Activated naive CD8-positive, alpha-beta T cell treated with anti-CD3 and anti-CD28 coated beads, Interleukin-2, amount 50 U/mL, for 16 hours (primary cell): ENCODE results near the gene DOCK3.
"Not testable (repeated sequence)": the region's sequence is repeated elsewhere in the genome, so short reads cannot be mapped to it uniquely, and the experiment has no call there.

ENCODE experiments used
- DNase-seq: peaks from one replicate; pipeline ENCODE4 v3.0.0-alpha.2; 2020; ENCODE audit warnings: low read depth, low spot score

Gene DOCK3

GRCh38 chr3:51102396-51102795 is 427.7 kb downstream of the DOCK3 start:
- DNase-seq: no peak

GRCh38 chr3:51106242-51106876 is 431.6 kb downstream of the DOCK3 start:
- DNase-seq: no peak

DNA sequence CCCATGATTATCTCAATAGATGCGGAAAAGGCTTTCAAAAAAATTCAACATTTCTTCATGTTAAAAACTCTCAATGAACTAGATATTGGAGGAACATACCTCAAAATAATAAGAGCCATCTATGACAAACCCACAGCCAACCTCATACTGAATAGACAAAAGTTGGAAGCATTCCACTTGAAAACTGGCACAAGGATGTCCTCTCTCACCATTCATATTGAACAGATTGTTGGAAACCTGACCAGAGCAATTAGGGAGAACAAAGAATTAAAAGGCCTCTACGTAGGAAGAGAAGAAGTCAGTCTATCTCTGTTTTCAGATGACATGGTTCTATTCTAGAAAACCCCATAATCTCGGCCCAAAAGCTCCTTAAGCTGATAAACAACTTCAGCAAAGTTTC is 435.9 kb downstream of the DOCK3 start:
- DNase-seq: no peak

- no peak for DNase-seq
Measured at GRCh38 chr3:51122944-51123343, 448.2 kb downstream of the DOCK3 start.

DNA sequence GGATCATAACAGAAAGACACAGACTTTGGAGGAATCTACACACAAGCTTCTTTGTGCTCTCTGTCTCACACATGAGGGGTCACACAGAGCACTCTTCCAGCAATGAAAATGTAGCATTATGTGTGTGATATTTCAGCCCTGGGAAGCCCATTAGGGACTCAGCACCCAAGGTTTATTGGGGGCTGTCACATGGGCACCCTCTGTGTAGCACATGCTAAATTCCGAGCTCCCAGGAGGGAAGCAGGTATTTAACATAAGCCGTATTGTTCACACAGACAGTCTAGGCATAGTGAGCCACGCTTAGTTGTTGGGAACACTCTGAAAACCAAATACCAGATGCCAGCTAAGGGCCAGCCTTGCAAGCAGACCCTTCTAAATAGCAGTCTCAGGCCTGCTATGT is 448.8 kb downstream of the DOCK3 start:
- DNase-seq: no peak

- not testable (repeated sequence) for DNase-seq
Measured at GRCh38 chr3:51131607-51132006, 456.9 kb downstream of the DOCK3 start.

- no peak for DNase-seq
Measured at GRCh38 chr3:51137715-51138114, 463.0 kb downstream of the DOCK3 start.

DNA sequence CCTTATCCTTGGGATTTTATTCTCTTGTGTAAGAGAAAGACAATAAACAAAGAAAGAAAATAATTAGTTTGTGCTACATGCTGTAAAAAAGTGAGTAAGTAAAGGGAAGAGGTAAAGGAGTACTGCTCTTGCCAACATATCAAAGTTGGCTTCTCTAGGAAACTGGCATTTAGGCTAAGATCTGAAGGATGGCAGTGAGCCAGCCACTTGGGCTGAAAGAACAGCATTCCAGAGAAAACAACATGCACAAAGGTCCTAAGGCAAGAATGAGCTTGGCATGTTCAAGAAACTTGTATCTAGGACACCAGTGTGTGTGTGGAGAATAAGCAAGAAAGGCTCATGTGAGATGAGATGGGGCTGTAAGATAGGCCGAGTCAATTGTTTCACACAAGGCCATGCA is 464.9 kb downstream of the DOCK3 start:
- DNase-seq: no peak

DNA sequence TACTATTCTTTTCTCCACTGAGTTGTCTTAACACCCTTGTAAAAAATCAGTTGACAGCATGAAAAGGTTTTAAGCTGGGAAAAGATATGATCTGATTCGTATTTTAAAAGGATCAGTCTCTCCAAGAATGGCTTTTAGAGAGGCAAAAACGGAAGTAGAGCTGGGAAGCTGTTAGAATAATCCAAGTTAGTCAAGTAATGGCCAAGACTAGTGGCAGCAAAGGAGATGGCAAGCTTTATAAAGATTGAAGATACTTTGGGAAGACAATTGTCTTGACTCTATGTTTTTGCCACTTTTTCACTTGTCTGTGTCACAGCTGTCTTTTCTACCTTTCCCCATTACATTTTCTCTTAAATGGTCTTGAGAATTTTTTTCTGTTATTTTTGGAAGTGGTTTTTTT is 466.8 kb downstream of the DOCK3 start:
- DNase-seq: no peak

- DNase-seq: no peak
Measured at GRCh38 chr3:51145811-51146585, 471.3 kb downstream of the DOCK3 start.

GRCh38 chr3:51146781-51147180 is 472.1 kb downstream of the DOCK3 start:
- no peak for DNase-seq

- no peak for DNase-seq
Measured at GRCh38 chr3:51156147-51156546, 481.4 kb downstream of the DOCK3 start.

- DNase-seq: no peak
Measured at GRCh38 chr3:51163051-51163450, 488.3 kb downstream of the DOCK3 start.

DNA sequence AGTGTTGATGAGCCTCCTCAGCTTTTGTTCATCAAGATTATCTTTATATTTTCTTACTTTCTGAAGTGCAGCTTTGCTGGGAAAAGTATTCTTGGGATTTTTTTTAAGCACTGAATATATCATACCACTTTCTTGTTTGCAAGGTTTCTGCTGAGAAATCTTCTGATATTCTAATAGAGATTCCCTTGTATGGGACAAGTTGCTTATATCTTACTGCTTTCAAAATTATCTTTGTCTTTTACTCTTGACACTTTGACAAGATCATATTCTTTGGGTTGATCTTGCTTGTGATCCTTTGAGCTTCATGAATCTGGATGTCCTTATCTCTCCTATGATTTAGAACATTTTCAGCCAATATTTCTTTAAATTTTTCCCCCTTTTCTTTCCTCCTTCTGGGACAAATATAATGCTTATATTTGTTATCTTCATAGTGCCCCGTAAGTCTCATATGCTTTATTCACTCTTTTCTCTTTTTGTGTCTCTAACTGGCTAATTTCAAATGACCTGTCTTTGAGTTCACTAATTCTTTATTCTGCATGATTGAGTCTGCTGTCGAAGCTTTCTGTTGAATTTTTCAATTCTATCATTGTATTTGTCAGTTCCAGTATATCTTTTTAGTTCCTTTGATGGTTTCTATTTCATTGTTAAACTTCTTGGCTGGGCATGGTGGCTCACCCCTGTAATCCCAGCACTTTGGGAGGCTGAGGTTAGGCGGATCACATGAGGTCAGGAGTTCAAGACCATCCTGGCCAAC is 499.0 kb downstream of the DOCK3 start:
- no peak for DNase-seq

GRCh38 chr3:51176923-51177322 is 502.2 kb downstream of the DOCK3 start:
- no peak for DNase-seq

DNA sequence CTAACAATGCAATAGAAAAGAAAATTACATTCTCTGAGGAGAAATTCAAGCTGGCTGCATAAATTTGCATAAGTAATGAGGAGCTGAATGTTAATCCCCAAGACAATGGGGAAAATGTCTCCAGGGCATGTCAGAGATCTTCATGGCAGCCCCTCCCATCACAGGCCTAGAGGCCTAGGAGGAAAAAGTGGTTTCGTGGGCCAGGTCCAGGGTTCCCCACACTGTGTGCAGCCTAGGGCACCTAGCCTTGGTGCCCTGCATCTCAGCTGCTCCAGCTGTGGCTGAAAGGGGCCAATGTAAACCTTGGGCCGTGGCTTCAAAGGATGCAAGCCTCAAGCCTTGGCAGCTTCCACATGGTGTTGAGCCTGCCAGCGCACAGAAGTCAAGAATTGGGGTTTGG is 511.7 kb downstream of the DOCK3 start:
- DNase-seq: not testable (repeated sequence)

DNA sequence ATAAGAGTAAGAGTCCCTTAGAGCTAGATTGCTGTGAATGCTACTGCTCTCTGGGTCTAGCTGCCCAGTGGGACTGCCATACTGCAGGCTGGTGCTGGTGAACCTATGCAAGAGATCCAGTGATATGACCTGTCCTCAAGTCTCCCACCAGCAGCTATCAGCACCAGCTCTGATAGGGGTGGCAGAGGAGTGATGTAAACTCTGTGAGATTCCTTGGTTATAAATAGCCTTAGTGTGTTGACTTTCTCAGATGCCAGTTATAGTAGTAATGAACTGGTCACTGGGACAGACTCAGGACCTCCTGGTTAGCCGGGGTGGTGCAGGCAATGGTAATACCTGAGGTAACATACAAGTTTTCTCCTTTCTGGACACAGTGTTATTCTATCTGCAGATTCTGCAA is 515.5 kb downstream of the DOCK3 start:
- DNase-seq: no peak

DNA sequence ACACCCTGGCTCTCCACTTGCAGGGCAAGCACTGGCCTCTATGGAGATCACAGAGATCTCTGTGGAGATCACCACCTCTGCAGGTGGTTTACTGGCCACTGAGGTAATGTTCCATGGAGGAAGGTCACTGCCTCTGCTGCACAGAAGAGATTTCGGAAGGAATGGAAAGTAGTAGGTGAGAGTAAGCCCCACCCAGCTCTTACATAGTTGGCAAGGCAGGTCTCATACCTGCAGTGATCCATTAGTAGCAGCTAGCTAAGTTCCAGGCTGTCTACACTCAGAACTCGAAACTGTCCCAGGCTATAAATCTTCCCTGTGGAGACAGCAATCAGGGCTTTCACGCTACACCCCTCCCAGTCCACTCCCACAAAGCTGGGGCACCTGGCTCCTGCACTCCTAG is 516.1 kb downstream of the DOCK3 start:
- no peak for DNase-seq

DNA sequence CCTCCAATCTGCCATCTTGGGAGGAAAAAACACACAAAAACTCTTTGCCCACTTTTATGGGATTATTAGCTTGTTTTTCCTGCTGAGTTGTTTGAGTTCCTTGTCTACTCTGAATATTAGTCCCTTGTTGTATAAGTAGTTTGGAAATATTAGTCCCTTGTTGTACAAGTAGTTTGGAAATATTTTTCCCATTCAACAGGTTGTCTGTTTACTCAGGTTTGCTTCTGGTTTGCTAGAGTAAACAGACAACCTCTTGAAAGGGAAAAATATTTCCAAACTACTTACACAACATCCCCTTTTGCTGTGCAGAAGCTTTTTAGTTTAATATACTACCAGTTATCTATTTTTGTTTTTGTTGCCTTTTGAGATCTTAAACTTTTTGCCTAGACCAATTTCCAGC is 517.0 kb downstream of the DOCK3 start:
- DNase-seq: no peak

DNA sequence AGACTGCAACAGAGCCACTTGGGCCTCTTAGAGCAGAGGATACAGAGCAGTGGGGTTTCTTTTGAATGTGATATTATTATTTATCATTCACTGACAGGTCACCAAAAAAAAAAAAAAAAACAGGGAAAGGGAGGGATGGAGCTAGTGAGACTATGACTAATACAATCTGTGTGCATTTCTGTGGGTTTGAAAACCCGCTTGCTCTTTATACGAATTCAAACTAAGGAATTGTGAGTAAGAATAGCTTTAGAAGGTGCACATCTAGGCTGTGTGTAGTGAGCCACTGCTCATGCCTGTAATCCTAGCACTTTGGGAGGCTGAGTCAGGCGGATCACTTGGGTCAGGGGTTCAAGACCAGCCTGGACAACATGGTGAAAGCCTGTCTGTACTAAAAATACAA is 523.8 kb downstream of the DOCK3 start:
- DNase-seq: no peak

- not testable (repeated sequence) for DNase-seq
Measured at GRCh38 chr3:51199296-51199695, 524.6 kb downstream of the DOCK3 start.

- no peak for DNase-seq
Measured at GRCh38 chr3:51216291-51216690, 541.6 kb downstream of the DOCK3 start.

DNA sequence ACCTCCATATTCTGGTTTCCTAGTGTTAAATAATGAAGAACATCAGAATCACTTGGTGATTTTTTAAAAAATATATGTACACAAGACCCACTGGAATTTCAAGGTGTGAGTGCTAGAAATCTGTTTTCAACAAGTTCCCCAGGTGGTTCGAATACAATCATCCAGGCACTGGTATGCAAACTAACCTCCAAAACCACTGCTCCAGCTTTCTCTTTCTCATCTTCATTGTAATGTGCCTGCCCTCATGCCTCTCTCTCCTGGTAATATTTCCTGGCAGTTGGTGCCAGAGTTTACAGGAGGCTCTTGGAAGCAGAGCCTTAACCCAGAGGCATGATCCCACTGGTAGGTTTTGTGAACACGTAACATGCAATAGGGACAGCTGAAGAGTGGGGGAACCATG is 547.2 kb downstream of the DOCK3 start:
- no peak for DNase-seq
